GM12878 (cell line): ENCODE results near the gene SETBP1.

Experiments used
- BHLHE40 ChIP-seq, 2 experiments: fragments of 450-650 bp in 1 of 2; IDR thresholded peaks; 2 replicates each; pipeline ENCODE4 v1.6.1; 2011 to 2017; ENCODE audit warnings: low read depth in 2 of 2, borderline replicate concordance in 1 of 2, improper control_type of control experiment in 1 of 2, low read length in 1 of 2, mild to moderate bottlenecking in 1 of 2
- IKZF2 ChIP-seq, 2 experiments: fragments of 450-650 bp; IDR thresholded peaks; 2 replicates each; pipeline ENCODE4 v1.6.1; 2017; ENCODE audit warnings: mild to moderate bottlenecking in 2 of 2, moderate library complexity in 2 of 2

DNA sequence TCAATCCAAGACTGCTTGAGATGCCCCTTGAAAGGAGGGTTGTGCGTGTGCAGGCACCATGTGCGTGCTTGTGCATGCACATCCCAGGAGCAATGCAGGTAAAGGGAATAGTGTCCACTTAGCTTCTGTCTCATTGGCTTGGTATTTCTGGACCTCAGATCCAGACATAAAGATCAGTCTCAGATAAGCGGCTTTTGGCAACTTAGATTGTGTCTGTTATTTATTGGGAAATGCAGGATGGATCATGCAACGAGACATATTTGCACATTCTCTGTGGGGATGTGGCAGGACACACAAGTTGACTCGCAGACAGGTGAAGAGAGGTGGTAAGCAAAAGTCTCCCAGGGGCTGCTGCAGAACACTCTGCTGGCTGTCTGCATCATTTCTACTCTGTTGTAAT is 67.9 kb downstream of the SETBP1 start:
- TF ChIP-seq BHLHE40 (IDR thresholded peaks at IDR 0.05; ENCODE audit: borderline replicate concordance in 1 of 2, low read depth in 2 of 2, low read length in 1 of 2) = no peak
- no peak for TF ChIP-seq IKZF2 (IDR thresholded peaks at IDR 0.05)
